H1 (cell line): ENCODE data around the gene STARD3NL. TPM values are rescaled to one million over a fixed set of nuclear protein-coding genes. Genes with fewer than 3 reads are reported as not detected.

ENCODE experiments used
- BACH1 ChIP-seq: IDR thresholded peaks from 2 replicates; pipeline ENCODE4 v1.6.1; 2012; ENCODE audit warnings: low read length, improper control_type of control experiment
- CHD7 ChIP-seq: fragments of 300-600 bp; sonication (generic); IDR thresholded peaks from 2 replicates; pipeline ENCODE4 v1.7.1; 2012; ENCODE audit warnings: low read length, moderate library complexity, mild to moderate bottlenecking, inconsistent platforms; ENCODE audit not compliant: insufficient replicate concordance
- FOSL1 ChIP-seq: IDR thresholded peaks from 2 replicates; pipeline ENCODE4 v1.6.1; 2011; ENCODE audit warnings: mild to moderate bottlenecking, low read depth, low read length, moderate library complexity; ENCODE audit not compliant: insufficient read depth
- GABPA ChIP-seq: IDR thresholded peaks from 2 replicates; pipeline ENCODE4 v1.6.1; 2011; ENCODE audit warnings: mild to moderate bottlenecking, low read length, moderate library complexity, borderline replicate concordance; ENCODE audit not compliant: insufficient read depth
- HDAC6 ChIP-seq: IDR thresholded peaks from one replicate; pipeline ENCODE4 v1.7.1; 2012; ENCODE audit warnings: low read depth, mild to moderate bottlenecking, inconsistent platforms, low read length, moderate library complexity
- JUN ChIP-seq: IDR thresholded peaks from 2 replicates; pipeline ENCODE4 v1.6.1; 2011; ENCODE audit warnings: low read depth, mild to moderate bottlenecking, improper control_type of control experiment, low read length
- RAD21 ChIP-seq, 2 experiments: IDR thresholded peaks in 1 of 2; conservative IDR thresholded peaks in 1 of 2; 2 replicates each; pipeline ENCODE4 v1.6.1; 2011; ENCODE audit warnings: low read depth in 2 of 2, low read length in 2 of 2, improper control_type of control experiment in 1 of 2, inconsistent platforms in 1 of 2, mild to moderate bottlenecking in 1 of 2, moderate library complexity in 1 of 2
- RNF2 ChIP-seq: fragments of 200-900, 300-1000 bp; sonication (generic); IDR thresholded peaks from 2 replicates; pipeline ENCODE4 v1.7.1; 2016; ENCODE audit warnings: borderline replicate concordance, low read depth, mild to moderate bottlenecking, antibody characterized with exemption, low read length; ENCODE audit not compliant: poor library complexity, severe bottlenecking; ENCODE audit errors: missing control alignments
- polyA plus RNA-seq, 7 experiments: library from polyadenylated mRNA; depleted of rRNA in 3 of 7; stranded (reverse) in 5 of 7; unstranded in 2 of 7; fragments of >200 nt in 5 of 7; fragments of 200-250 nt in 2 of 7; gene quantifications; 1 replicate in 5 of 7; 2 replicates in 1 of 7; 4 replicates in 1 of 7; pipeline versions ENCODE4 v1.2.1 to v1.2.3, GENCODE V29; 2011 to 2013; ENCODE audit warnings: missing spikeins in 2 of 7, mixed read lengths in 2 of 7
- total RNA-seq: library from RNA; stranded (reverse); fragmentation: NEBNext Ultra II Directional; extraction: Animal tissue kit (Norgen Biotek cat#: 25700); gene quantifications from 2 replicates; pipeline ENCODE4 v1.2.1, GENCODE V29; 2021

Gene STARD3NL
- total and polyA plus RNA-seq, 2 of the 8 experiments (the other 6 are each of a cell fraction or from before 2014, with no cell fraction given): 27.1 to 40.5 TPM

GRCh38 chr7:38274486-38274885 is 96.4 kb downstream of the STARD3NL start (continued):
- TF ChIP-seq GABPA (no peak), RAD21 (IDR thresholded peaks at IDR 0.05 in 1 of 2, conservative IDR thresholded peaks at IDR 0.05 in 1 of 2; ENCODE audit: low read depth in 2 of 2, low read length in 2 of 2) (no peak), CHD7 (no peak), JUN (no peak), RNF2 (no peak), HDAC6 (no peak), BACH1 (no peak), FOSL1 (no peak)
